ENCODE results near the gene TMEM92.

TMEM92 gene

GRCh38 chr17:50274142-50274896, at the start of gene TMEM92:
Gene TMEM92 (plus strand): TSS chr17:50274466. CDS start chr17:50274502, 36 bp downstream.
- no peak for DNase-seq

- DNase-seq = no peak
Measured at GRCh38 chr17:50225701-50226240, 48.5 kb upstream of the TMEM92 start.

GRCh38 chr17:50234581-50234980, 39.7 kb upstream of the TMEM92 start:
- DNase-seq = no peak

- DNase-seq = no peak
Measured at GRCh38 chr17:50237901-50238300, 36.4 kb upstream of the TMEM92 start.

- DNase-seq = no peak
Measured at GRCh38 chr17:50238601-50239280, 35.5 kb upstream of the TMEM92 start.

- DNase-seq = no peak
Measured at GRCh38 chr17:50239937-50240336, 34.3 kb upstream of the TMEM92 start.

DNA sequence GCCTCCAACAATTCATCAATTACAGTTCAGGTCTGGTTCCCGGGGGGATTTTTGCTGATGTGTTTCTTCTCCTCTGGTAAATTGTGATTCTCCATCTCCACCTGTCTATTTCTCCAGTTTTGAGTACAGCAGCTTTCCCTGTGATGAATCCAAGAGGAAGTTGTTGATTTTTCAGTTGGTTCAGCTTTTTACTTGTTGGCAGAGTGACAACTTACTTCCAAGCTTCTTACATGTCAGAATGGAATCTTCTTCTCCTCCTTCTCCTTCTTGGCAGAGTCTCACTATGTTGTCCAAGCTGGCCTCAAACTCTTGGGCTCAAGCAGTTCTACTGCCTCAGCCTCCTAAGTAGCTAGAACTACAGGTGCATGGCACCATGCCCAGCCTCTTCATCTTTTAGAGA, 33.4 kb upstream of the TMEM92 start:
- DNase-seq = no peak

GRCh38 chr17:50241431-50241830, 32.8 kb upstream of the TMEM92 start:
- DNase-seq = no peak

DNA sequence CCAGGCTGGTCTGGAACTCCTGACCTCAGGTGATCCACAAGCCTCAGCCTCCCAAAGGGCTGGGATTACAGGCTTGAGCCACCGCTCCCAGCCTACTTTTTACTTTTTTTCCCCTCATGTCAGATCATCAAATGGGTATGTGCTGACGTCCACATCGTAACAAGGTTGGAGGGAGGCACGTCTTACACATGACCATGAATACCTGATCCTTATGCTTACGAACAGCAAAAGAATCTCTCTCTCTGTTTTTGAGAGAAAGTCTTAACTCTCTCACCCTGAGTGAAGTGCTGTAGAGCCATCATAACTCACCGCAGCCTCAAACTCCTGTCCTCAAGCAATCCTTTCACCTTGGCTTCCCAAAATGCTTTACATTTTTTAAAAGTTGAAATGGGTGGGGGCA, 29.5 kb upstream of the TMEM92 start:
- no peak for DNase-seq

- DNase-seq = no peak
Measured at GRCh38 chr17:50248255-50248654, 26.0 kb upstream of the TMEM92 start.

- no peak for DNase-seq
Measured at GRCh38 chr17:50252781-50253180, 21.5 kb upstream of the TMEM92 start.

DNA sequence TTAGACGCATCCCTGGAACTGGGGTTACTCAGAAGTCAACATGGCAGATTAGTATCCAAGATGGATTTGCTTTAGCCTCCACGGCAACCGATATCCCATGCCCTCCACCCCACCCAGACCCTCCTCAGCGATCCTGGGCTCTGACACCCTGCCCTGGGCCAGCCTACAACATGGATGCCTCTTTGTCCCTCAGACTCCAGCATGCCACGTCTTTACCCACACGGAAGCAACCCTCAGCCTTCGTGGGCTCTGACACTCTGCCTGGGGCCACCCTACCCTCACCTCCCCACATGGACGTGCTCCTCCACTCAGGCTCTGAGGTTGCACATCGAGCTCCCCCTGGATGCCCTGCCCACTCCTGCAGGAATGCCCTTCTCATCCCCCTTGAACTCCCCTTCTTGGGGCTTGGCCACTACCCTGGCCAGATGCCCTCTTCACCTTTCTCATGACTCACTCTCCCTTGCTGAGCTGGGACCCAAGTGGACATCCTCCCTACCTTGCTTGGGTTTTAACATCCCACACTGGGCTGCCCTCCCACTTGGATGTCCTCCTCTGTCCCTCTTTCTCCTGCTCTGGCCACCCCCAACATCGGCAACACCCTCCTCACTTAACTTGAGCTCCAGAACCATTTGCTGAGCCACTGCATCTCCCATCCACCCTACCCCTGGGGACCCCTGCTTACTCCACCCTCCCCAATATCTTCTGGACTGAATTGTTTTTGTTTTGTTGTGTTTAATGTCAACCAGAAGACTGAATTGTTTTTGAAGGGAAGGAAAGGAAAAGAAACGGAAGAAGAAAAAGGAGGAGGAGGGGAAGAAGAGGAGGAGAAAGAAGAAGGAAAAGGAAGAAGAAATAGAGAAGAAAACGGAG, 18.3 kb upstream of the TMEM92 start:
- no peak for DNase-seq

GRCh38 chr17:50256826-50257618, 17.2 kb upstream of the TMEM92 start:
- no peak for DNase-seq

- no peak for DNase-seq
Measured at GRCh38 chr17:50257676-50258224, 16.5 kb upstream of the TMEM92 start.

GRCh38 chr17:50258647-50259476, 15.4 kb upstream of the TMEM92 start:
- DNase-seq = no peak

- no peak for DNase-seq
Measured at GRCh38 chr17:50259477-50260324, 14.6 kb upstream of the TMEM92 start.

DNA sequence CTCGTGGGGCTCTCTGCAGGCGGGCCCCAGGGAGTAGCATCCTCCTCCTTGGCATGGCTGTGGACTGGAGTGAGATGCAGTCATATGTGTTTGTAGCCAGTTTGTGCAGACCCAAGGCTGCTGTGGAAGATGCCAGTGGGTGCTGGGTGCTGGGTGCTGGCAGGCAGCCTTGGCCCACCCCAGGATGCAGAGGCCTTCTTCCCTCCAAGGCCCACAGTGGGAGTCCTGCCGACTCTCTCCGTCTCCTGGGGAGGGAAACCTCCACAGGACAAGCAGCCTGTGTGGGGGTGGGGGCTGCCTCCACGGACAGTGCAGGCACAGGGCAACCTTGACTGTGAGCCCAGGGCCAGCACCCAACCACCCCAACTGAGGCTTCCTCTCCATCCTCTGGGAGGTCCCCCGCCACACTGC, 13.8 kb upstream of the TMEM92 start:
- DNase-seq = no peak

DNA sequence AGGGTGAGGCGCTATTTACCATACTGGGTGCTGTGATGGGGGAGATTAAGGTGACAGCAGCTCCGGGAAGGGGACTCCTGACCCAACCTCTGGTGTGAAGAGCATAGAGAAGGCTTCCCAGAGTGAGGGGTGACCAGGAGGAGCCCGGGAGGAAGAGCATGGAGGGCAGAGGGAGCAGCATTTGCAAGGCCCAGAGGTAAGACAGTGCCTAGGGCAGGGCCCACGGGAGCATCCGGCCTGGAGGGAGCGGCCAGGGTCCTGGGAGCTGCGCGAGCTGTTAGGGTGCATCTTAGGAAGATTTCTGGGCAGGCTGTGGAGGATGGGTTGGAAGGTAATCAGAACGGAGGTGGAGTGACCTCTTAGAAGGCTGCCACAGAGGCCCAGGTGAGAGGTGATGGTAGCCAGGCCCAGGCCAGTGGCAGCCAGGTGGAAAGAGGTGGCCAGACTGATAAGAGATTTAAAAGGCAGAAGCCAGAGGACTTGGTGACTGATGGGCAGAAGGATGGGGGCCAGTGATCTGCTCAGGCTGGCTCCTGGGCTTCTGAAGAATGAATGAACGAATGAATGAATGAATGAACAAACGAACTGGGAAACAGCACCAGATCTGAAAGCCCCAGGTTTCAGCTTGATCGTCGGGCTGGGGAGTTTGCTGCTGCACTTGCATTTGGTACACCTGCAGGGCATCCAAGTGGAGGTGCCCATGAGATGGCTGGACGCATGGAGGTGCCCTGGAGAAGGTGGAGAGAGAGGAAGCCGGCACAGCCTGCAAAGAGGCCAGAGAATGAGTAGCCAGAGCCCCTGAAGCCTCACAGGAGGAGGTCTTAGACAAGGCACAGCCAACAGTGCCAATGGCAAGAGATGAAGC, 13.0 kb upstream of the TMEM92 start:
- no peak for DNase-seq
